Hepatocyte (in vitro differentiated cells): ENCODE data around the gene CFAP90. TPM values are rescaled to one million over a fixed set of nuclear protein-coding genes. Genes with fewer than 3 reads are reported as not detected.

ENCODE experiments used
- DNase-seq: peaks from one replicate; pipeline ENCODE4 v3.0.0-alpha.2; 2016; ENCODE audit warnings: low spot score
- H2AFZ ChIP-seq: fragments of 200-600 bp; sonication (generic); 2 replicates; pipeline ENCODE4 v1.6.0; 2016; ENCODE audit warnings: antibody characterized with exemption, mild to moderate bottlenecking
- H3K27ac ChIP-seq: fragments of 200-600 bp; sonication (generic); 2 replicates; pipeline ENCODE4 v1.5.1; 2016; ENCODE audit warnings: mild to moderate bottlenecking
- H3K27me3 ChIP-seq: fragments of 200-600 bp; sonication (generic); 2 replicates; pipeline ENCODE4 v1.6.1; 2016
- H3K36me3 ChIP-seq: fragments of 200-600 bp; sonication (generic); replicated peaks from 2 replicates; pipeline ENCODE4 v1.5.1; 2016; ENCODE audit warnings: low read depth; ENCODE audit not compliant: insufficient read depth
- H3K4me1 ChIP-seq: fragments of 200-600 bp; sonication (generic); 2 replicates; pipeline ENCODE4 v1.5.1; 2016; ENCODE audit warnings: mild to moderate bottlenecking, moderate library complexity; ENCODE audit not compliant: insufficient read depth
- H3K4me2 ChIP-seq: fragments of 200-600 bp; sonication (generic); 2 replicates; pipeline ENCODE4 v1.6.0; 2016
- H3K4me3 ChIP-seq: fragments of 200-600 bp; sonication (generic); 2 replicates; pipeline ENCODE4 v1.5.1; 2016; ENCODE audit warnings: mild to moderate bottlenecking
- H3K79me2 ChIP-seq: fragments of 200-600 bp; sonication (generic); 2 replicates; pipeline ENCODE4 v1.6.0; 2017; ENCODE audit warnings: mild to moderate bottlenecking
- H3K9me2 ChIP-seq: fragments of 200-600 bp; sonication (generic); replicated peaks from 2 replicates; pipeline ENCODE4 v1.6.0; 2017; ENCODE audit warnings: mild to moderate bottlenecking; ENCODE audit not compliant: insufficient read depth
- H3K9me3 ChIP-seq: fragments of 200-600 bp; sonication (generic); 2 replicates; pipeline ENCODE4 v1.5.1; 2016; ENCODE audit warnings: low read depth, mild to moderate bottlenecking
- H4K20me1 ChIP-seq: fragments of 200-600 bp; sonication (generic); 2 replicates; pipeline ENCODE4 v1.6.0; 2016; ENCODE audit warnings: mild to moderate bottlenecking; ENCODE audit not compliant: insufficient read depth, poor library complexity, severe bottlenecking
- EZH2 ChIP-seq: fragments of 200-600 bp; sonication (generic); IDR thresholded peaks from 2 replicates; pipeline ENCODE4 v1.6.1; 2016; ENCODE audit warnings: antibody characterized with exemption, mild to moderate bottlenecking, borderline replicate concordance
- EZH2phosphoT487 ChIP-seq: fragments of 200-600 bp; sonication (generic); IDR thresholded peaks from one replicate; pipeline ENCODE4 v1.6.1; 2018; ENCODE audit warnings: antibody characterized with exemption, mild to moderate bottlenecking, low read depth, moderate library complexity; ENCODE audit not compliant: unreplicated experiment, severe bottlenecking
- WGBS: methylation state at CpG from one replicate; pipeline ENCODE4 v1.1.6; 2016; ENCODE audit warnings: low lambda C conversion rate; ENCODE audit errors: missing lambda C conversion rate; 5-methylcytosine and 5-hydroxymethylcytosine counted together
- polyA plus RNA-seq: library from polyadenylated mRNA; unstranded; fragments of >200 nt; fragmentation: Nextera tagmentation; extraction: Ambion mirVana; gene quantifications from 2 replicates; pipeline ENCODE4 v1.2.1, GENCODE V29; 2016
- total RNA-seq: library from RNA; depleted of rRNA; stranded (reverse); fragments of >200 nt; gene quantifications from 2 replicates; pipeline ENCODE4 v1.2.3, GENCODE V29; 2014
- TF ChIP-seq, protein P1 (sequence below): fragments of 200-600 bp; sonication (generic); IDR thresholded peaks from 2 replicates; pipeline ENCODE4 v1.5.1; 2016; ENCODE audit warnings: antibody characterized with exemption, mild to moderate bottlenecking; ENCODE audit not compliant: poor library complexity

Gene CFAP90
- total and polyA plus RNA-seq, 2 experiments from 2014 or later = 0.30 to 1.0 TPM

DNA sequence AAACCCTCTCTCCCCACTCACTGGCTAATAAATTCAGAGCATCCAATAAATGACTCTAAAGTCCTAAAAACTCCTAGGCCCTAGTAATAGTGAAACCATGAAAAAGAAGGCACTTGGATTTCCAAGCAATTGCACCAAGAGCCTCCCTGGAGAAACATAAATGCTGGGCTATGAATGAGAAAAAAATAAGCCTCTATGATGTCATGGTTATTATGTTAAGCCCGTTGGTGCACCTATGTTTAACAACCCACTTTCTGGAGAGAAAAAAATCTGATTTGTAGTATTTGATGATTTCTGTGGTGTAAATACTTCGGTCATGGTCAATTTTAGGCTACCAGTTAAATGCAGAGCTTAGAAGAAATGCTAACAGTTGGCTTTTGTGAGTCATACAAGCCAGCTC is 8.4 kb downstream of the CFAP90 start:
- Histone ChIP-seq H4K20me1 (no peaks in the 10 kb centered on the region), H2AFZ (no peak overlapping the region), H3K9me2 (no peaks in the 10 kb centered on the region), H3K9me3 (no peaks in the 10 kb centered on the region), H3K79me2 (no peaks in the 10 kb centered on the region), H3K4me1 (no peaks in the 10 kb centered on the region), H3K4me3 (no peak overlapping the region), H3K4me2 (no peak overlapping the region), H3K27me3 (no peaks in the 10 kb centered on the region), H3K36me3 (no peaks in the 10 kb centered on the region), H3K27ac (no peak overlapping the region)
- 88% methylated on average over 2 of the region's 2 CpGs for WGBS
- DNase-seq = no peak
- no peak for TF ChIP-seq EZH2phosphoT487
- TF ChIP-seq EZH2 = no peak
- TF ChIP-seq, protein P1, sequence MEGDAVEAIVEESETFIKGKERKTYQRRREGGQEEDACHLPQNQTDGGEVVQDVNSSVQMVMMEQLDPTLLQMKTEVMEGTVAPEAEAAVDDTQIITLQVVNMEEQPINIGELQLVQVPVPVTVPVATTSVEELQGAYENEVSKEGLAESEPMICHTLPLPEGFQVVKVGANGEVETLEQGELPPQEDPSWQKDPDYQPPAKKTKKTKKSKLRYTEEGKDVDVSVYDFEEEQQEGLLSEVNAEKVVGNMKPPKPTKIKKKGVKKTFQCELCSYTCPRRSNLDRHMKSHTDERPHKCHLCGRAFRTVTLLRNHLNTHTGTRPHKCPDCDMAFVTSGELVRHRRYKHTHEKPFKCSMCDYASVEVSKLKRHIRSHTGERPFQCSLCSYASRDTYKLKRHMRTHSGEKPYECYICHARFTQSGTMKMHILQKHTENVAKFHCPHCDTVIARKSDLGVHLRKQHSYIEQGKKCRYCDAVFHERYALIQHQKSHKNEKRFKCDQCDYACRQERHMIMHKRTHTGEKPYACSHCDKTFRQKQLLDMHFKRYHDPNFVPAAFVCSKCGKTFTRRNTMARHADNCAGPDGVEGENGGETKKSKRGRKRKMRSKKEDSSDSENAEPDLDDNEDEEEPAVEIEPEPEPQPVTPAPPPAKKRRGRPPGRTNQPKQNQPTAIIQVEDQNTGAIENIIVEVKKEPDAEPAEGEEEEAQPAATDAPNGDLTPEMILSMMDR = no peak

DNA sequence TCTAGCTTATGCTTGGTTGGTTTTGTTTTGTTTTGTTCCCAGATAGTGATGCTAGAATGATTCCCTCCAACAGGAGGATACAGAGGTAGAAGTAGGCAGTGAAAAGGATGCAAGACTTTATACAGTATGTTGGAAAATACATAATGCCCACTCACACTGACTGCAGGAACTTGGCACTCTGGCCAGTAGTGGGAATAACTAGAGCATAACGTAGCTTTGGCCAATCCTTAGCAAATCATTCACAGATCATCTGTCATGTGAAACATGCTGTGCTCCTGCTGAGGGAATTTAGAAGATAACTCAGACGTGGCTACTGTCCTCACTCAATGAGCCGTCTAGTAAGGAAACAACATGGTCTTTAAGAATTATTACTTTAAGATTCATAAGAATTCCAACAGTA is 13.5 kb downstream of the CFAP90 start:
- no peaks in the 10 kb centered on the region for H3K36me3 ChIP-seq
- no peaks in the 10 kb centered on the region for H3K4me1 ChIP-seq
- TF ChIP-seq EZH2 (no peak), EZH2phosphoT487 (no peak)
- TF ChIP-seq, protein P1 = no peak
- no peaks in the 10 kb centered on the region for H3K9me2 ChIP-seq
- no peaks in the 10 kb centered on the region for H3K27me3 ChIP-seq
- DNase-seq = no peak
- no peak overlapping the region for H3K4me2 ChIP-seq
- no peaks in the 10 kb centered on the region for H4K20me1 ChIP-seq
- no peak overlapping the region for H3K27ac ChIP-seq
- no peak overlapping the region for H3K4me3 ChIP-seq
- H3K79me2 ChIP-seq = no peaks in the 10 kb centered on the region
- H3K9me3 ChIP-seq = no peaks in the 10 kb centered on the region
- WGBS = 25% methylated on average over 3 of the region's 3 CpGs
- H2AFZ ChIP-seq = no peak overlapping the region

DNA sequence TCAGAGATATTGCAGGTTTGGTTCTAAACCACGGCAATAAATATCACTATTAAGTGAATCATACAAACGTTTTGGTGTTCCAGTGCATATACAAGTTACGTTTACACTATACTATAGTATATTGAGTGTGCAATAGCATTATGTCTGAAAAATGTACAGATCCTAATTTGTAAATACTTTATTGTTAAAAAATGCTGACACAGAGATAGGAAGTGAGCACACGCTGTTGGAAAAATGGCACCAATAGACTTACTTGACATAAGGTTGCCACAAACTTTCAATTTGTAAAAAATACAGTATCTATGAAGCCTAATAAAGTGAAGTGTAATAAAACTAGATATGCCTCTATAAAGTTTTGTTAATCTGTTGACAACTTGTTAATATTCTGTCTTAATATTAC is 16.0 kb downstream of the CFAP90 start:
- Histone ChIP-seq H3K36me3 (no peaks in the 10 kb centered on the region), H3K4me1 (no peaks in the 10 kb centered on the region), H3K27ac (no peak overlapping the region), H3K9me3 (no peaks in the 10 kb centered on the region), H3K9me2 (no peaks in the 10 kb centered on the region), H3K4me2 (no peak overlapping the region), H3K79me2 (no peaks in the 10 kb centered on the region), H3K4me3 (no peak overlapping the region), H2AFZ (no peak overlapping the region), H3K27me3 (no peaks in the 10 kb centered on the region), H4K20me1 (no peaks in the 10 kb centered on the region)
- WGBS = 92% methylated on average over 4 of the region's 4 CpGs
- no peak for DNase-seq
- TF ChIP-seq EZH2phosphoT487 = no peak
- no peak for TF ChIP-seq EZH2
- TF ChIP-seq, protein P1 = no peak

DNA sequence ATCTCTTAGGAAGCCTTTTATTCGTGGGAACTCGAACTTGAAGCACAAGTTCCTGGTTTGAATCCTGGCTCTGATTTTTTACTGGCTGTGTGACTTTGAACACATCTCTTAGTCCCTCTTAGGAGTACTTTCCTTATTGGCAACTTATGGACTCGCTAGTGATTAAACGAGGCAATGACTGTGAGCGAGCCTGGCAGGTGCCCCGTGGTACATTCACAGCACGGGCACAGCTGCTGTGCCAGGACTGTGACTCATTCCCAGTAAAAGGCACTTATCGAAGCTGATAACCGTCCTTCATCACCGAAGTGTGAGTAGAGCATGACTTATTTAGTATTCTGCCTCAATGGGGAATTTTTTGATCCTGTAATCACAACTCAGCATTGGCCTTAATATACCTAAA is 22.7 kb downstream of the CFAP90 start:
- Histone ChIP-seq H3K27me3 (no peaks in the 10 kb centered on the region), H3K4me3 (no peak overlapping the region), H3K27ac (no peak overlapping the region), H2AFZ (no peak overlapping the region), H3K9me3 (no peaks in the 10 kb centered on the region), H4K20me1 (no peaks in the 10 kb centered on the region), H3K9me2 (no peaks in the 10 kb centered on the region), H3K79me2 (no peaks in the 10 kb centered on the region), H3K36me3 (no peaks in the 10 kb centered on the region), H3K4me2 (no peak overlapping the region), H3K4me1 (no peaks in the 10 kb centered on the region)
- TF ChIP-seq EZH2 (no peak), EZH2phosphoT487 (no peak)
- 90% methylated on average over 10 of the region's 10 CpGs for WGBS
- no peak for DNase-seq
